ENCODE data around the gene ZC3H12D. TPM values are rescaled to one million over a fixed set of nuclear protein-coding genes. Genes with fewer than 3 reads are reported as not detected.
"Not testable (repeated sequence)": the region's sequence is repeated elsewhere in the genome, so short reads cannot be mapped to it uniquely, and the experiment has no call there.

Gene ZC3H12D
- polyA plus RNA-seq, 3 donors, result 0.18 to 0.34 (median 0.32) TPM

DNA sequence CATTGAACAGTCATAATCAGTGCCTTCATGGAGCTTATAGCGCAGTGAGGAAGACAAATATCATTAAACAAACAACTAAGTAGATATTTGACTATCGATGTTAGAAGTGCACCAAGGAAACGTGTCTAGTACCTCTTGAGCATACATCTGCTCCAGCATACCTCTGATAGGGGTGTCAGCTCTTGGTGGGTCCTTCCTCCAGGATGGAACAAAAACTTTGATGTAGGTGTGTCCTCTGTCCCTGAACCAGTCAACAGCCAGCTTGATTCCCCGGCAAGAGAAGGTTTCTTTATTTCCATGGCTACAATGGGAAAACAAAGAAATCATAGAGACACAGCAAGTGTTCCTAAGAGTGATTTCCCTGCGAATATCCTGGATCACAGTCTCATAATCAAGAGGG lies 23.1 kb downstream of the ZC3H12D start:
- DNase-seq (ENCODE audit: low read depth in 3 of 3, low spot score in 2 of 3), result no peak

DNA sequence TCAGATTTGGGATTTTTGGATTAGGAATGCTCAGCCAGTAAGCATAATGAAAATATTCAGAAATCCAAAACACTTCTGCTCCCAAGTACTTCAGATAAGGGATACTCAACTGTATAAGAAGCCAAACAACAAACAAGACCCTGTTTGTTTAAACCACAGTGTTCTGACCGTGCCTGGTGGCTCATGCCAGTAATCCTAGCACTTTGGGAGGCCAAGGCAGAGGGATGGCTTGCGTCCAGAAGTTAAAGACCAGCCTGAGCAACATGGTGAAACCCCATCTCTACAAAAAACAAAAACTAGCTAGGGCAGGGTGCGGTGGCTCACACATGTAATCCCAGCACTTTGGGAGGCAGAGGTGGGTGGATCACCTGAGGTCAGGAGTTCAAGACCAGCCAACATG lies 24.6 kb downstream of the ZC3H12D start:
- DNase-seq (ENCODE audit: low read depth in 3 of 3, low spot score in 2 of 3), result not testable (repeated sequence)

DNA sequence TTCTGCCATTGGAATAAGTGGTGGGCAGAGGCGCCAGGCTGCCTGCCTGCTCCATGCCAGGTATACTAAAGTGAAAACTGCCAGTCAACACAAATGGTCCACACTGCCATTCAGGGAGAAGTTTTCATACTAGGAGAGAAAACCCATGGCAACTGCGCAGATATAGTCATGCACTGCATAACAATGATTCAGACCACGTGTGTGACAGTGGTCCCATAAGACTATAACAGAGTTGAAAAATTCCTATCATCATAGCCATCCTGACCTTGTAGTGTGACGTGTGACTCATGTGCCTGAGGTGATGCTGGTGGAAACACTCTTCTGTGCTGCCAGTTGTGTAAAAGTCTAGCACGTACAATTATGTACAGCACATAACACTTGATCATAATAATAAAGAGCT lies 25.1 kb downstream of the ZC3H12D start:
- DNase-seq (ENCODE audit: low read depth in 3 of 3, low spot score in 2 of 3), result no peak

DNA sequence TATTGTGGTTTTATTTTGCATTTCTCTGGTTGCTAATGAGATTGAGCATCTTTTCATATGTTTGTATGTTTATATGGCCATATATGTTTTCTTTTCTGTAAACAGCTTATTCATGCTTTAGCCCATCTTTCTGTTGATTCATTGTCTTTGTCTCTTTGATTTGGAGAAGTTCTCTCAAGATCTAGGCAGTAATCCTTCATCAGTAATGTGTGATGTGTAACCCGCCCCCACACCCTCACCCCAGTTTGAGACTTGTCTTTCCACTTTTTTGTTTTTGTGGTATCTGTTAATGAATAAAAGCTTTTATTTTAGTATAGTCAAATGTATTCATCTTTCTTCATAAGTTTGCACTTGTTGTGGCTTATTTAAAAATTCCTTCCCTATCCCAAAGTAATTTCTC lies 26.0 kb downstream of the ZC3H12D start:
- no peak for DNase-seq (ENCODE audit: low read depth in 3 of 3, low spot score in 2 of 3)

DNA sequence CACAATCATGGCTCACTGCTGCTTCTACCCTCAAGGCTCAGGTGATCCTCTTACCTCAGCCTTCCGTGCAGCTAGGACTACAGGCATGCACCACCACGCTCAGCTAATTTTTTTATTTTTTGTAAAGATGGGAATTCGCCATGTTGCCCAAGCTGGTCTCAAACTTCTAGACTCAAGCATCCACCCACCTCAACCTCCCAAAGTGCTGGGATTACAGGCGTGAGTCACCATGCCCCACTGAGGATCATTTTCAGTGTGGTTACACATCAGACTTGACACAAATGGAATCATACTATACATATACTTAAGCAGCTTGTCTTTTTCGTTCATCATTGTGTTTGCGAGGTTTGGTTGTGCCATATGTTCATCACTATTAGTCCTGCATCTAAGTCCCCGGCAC lies 26.6 kb downstream of the ZC3H12D start:
- DNase-seq (ENCODE audit: low read depth in 3 of 3, low spot score in 2 of 3), result no peak

GRCh38 chr6:149457316-149457884 lies 27.4 kb downstream of the ZC3H12D start:
- no peak for DNase-seq (ENCODE audit: low read depth in 3 of 3, low spot score in 2 of 3)

DNA sequence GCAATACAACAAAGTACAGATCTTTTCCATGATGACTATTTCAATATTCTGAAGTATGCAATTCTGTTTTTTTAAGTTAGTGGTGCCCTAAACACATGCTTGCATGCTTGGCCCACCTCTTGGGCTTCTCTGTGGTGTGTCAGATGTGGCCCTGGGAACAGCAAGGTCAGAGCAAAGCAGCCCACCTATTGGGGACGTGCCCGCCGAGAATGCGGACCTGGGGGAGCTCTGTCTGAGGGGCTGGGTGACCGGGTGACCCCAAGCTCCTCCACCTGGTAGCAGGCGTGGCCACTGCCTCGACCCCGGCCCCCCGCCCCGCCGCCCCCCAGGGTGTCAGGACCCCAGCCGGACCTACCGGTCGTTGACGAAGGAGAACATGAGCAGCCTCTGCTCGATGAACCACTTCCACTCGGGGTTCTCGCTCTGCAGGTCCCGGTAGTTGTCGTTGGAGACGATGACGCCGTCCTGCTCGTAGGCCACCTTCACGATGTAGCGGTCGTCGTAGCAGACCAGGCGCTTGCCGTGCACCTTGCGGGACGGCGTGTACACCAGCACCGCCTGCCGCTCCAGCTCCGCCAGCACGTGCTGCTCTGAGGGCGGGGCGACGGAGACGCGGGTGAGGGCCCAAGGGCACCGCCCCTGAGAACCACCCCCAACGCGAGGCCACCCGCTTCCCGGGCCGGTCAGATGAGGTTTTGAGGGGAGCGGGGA lies 28.3 kb downstream of the ZC3H12D start:
- no peak for DNase-seq (ENCODE audit: low read depth in 3 of 3, low spot score in 2 of 3)

- DNase-seq (ENCODE audit: low read depth in 3 of 3, low spot score in 2 of 3), result no peak
These were observed 29.6 kb downstream of the ZC3H12D start for GRCh38 chr6:149455031-149455732.

DNA sequence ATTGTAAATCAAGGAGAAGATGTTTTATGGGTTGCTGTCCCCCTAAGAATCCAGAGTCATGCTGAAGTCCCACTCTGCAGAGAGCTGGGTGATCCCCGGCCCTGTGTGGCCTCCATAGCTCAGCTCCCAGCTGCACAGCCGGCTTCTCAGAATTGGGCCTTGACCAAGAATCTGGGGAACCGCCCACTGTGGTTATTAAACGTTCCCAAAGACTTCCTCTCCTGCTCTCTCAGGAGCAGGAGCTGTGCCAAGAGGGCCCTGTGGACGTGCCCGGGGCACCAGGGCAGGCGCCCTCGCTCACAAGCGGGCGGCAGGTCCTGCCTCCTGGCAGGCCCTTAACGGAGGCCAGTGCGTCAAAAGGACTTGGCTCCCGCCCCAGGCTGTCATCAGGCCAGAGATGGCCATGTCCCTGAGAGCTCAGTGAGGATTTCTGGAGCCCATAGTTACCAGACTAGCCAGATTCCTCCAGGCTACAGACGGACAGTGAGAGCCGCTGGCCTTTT lies 30.4 kb downstream of the ZC3H12D start:
- DNase-seq (ENCODE audit: low read depth in 3 of 3, low spot score in 2 of 3), result no peak

DNA sequence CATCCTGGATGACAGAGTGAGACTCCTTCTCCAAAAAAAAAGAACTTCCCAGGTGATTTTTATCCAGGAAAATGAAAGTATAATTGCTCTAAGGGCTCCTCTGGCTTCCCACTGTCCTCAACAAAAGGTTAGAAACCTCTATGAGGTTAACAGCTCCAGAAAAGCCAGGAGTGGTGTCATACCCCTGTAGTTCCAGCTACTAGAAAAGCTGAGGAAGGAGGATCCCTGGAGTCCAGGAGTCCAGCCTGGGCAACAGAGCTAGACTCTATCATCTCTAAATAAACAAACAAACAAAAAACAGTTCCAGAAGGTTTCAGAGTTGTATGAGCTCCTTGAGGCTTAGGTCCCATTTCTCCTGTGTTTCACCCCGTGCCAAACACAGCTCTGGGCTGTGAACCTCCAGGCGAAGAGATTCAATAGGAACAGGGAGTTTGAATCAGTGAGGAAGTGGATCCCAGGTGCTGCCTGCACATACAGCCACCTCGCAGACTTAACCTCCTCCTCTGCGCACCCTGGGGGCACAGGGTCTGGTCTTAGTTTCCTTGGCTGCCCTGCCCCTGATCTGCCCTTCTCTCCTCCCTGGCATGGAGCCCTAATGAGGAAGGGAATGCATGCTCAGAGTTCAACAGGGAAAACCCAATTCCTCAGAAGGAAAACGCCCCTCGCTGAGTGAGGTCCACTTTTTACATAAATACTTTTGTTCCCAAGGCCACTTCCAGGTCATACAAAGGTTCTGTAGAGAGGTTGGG lies 31.0 kb downstream of the ZC3H12D start:
- no peak for DNase-seq (ENCODE audit: low read depth in 3 of 3, low spot score in 2 of 3)

DNA sequence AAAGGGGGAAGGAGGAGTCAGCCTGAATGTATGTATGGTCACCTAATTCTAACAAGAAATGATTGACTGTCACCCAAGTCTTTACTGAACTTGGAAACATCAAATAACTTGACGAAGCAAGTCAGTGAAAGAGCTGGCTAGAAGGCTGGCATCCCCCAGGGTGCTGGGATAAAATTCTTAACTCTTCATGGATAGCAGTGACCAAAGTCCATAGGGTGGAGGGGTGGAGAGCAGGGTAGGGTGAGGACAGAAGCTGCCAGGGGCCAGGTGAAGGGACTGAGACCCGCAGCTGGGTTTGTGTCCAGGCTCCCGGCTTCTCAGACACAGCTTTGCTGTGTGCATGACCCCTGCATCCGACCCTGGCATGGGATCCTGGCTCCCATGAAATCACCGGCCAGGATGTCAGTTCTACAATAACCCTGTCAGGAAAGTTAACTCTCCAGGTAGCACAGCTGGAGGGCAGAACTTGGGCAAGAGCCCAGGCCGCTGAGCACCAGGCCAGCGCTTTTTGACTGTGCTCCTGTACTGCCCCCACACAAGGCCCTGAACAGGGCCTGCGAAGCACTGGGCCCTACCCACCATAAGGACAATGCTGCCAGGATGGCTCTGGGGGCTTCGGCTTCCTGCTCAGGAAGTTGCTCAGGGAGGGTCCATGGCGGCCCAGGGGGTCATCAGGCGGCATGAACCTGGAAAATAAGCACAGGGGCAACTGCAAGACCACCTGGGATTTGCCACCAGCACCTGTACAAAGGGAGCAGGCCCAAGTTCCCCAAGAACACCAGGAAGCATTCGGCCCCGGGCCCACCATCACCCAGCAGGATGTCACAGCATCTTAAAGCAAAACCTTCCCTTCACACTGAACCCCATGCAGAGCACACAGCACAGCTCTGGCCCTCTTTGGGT lies 32.5 kb downstream of the ZC3H12D start:
- DNase-seq (ENCODE audit: low read depth in 3 of 3, low spot score in 2 of 3), result no peak

DNA sequence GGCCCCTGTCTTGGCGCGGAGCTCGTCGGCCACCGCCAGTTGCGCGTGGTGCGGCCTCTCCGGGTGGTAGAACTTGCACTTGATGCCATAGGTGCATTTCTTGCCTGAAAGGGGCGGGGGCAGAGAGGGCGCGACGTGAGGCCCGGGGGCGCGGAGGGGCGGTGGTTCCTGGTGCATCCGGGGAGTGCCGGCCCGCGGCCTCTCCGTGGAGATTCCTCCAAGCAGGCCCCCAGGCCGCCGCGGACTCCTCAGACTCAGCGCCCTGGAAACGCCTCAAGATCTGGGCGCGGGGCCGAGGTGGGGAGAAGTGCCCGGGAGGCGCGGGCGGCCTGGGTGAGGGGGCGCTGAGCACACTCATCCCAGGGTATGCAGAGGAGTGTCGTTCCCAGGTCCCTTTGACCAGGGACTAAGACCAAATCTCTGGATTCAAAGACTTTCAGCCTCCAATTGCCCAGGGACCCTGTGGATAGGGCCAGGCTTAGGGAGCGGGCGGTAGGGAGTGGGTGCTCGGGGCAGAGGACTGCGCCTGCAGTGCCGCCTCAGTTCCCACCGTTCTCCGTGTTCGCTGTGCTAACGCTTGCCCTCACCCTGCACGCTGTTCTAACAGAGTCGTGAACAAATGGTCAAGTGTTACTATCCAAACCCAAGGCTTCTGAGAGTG lies 33.3 kb downstream of the ZC3H12D start:
- no peak for DNase-seq (ENCODE audit: low read depth in 3 of 3, low spot score in 2 of 3)

DNA sequence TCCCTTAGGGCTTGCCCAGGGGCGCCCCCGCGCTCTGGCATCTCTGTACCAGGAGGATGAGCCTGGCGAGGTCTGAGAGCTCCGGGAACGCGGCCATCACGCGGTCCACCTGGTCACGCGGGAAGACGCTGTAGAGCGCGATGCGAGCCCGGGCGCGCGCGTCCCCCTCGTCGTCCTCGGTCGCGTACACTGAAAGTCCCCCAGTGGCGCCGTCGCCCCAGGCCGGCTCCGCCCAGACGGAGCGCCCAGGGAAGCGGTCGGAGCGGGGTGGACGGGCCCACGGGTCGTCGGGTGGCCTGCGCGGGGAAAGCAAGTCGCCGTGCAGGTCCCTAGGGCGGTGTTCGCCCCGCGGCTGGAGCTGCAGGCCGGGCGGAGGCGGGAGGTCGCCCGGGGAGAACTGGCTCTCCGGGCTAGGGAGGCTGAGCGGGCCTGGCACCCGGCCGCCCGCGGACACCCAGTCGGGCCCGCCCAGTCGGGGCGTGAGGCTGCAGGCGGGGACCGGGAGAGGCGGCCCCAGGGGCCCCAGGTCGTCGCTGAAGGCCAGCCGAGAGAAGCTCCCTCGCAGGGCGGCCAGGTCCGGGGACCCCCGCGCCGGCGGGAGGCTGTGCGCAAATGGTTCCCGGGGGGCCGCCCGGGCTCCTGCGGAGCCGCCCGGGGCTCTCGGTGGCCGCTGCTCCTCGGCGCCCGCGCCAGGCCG lies 34.0 kb downstream of the ZC3H12D start:
- DNase-seq (ENCODE audit: low read depth in 3 of 3, low spot score in 2 of 3), result no peak

DNA sequence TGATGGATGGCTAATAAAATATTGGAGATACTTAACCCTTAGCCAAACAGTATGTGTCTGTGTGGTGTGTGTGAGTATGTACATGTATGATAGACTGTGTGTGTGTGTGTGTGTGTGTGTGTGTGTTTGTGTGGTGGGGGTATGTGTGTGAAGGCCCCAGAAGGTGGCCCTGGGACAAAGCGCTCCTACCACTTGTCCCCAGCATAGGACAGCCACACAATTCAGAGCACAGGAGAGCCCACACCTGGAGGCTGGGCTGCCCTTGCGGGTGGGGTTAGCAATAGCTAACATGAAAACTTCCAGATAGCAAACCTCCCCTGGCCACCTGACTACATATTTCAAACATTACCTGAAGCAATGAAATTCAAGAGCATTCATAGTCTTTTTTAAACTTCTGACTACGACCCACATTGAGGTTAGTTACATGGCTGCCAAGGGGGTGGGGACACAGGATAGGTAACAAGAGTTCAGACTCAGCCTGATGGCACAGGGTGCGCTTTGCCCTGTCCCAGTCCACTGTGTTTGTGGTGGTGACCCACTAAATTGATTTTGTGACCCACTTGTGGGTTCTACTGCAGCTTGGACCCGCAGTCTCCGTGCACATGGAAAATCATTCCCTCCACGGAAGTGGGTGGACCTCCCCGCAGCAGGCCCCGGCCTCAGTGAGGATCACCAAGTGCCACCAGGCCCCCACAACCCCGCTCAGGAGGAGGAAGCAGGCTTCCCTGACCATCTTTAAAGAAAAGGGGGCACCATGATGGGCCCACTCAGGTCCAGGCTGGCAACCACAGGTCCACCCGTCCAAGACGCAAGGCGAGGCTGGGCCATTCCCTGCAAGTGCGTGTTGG lies 34.8 kb downstream of the ZC3H12D start:
- no peak for DNase-seq (ENCODE audit: low read depth in 3 of 3, low spot score in 2 of 3)

DNA sequence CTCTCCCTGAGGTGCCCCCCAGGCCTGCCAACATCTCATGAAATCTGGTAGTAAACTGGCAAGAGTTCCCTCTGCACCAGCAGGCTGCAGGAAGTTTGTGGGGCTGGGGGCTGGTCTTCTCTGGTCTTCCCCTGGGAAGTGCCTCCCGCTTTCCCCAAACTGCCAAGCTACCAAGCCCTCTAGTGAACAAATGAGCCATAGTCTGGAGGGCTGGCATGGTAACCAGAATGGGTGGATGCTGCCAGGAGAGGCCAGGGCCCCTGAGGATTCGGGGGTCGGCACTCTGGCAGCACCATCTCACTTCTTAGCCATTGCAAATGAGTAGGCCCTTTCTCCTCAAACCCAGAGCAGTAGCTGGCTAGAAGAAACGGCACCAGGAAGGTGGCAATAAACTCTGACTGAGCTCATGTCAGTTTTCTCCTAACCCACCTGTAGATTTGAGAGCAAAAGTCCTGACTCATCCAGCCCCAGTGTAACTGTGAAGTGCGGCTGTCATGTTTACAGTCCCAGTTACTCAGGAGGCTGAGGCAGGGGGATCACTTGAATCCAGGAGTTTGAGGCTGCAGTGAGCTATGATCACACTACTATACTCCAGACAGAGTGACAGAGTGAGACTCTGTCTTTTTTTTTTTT lies 35.9 kb downstream of the ZC3H12D start:
- DNase-seq (ENCODE audit: low read depth in 3 of 3, low spot score in 2 of 3), result no peak

- no peak for DNase-seq (ENCODE audit: low read depth in 3 of 3, low spot score in 2 of 3)
These were observed 37.9 kb downstream of the ZC3H12D start for GRCh38 chr6:149446791-149447376.

- no peak for DNase-seq (ENCODE audit: low read depth in 3 of 3, low spot score in 2 of 3)
These were observed 39.2 kb downstream of the ZC3H12D start for GRCh38 chr6:149445573-149445972.
